HG02943 (cell line): ENCODE data around the gene FCER2.
"Not testable (repeated sequence)": the region's sequence is repeated elsewhere in the genome, so short reads cannot be mapped to it uniquely, and the experiment has no call there.

Source experiments
- ATAC-seq: cut with Tn5 transposase; IDR thresholded peaks from one replicate; pipeline ENCODE4 v1.9.1; 2021; ENCODE audit warnings: mild to moderate bottlenecking, low read depth, moderate library complexity; ENCODE audit not compliant: unreplicated experiment

The FCER2 gene

GRCh38 chr19:7654401-7654800, 47.5 kb downstream of the FCER2 start:
- no peak for ATAC-seq

- ATAC-seq = no peak
Observed at GRCh38 chr19:7652061-7652641, 49.8 kb downstream of the FCER2 start.

- ATAC-seq = no peak
Observed at GRCh38 chr19:7650148-7650547, 51.8 kb downstream of the FCER2 start.

- ATAC-seq = no peak
Observed at GRCh38 chr19:7648265-7649014, 53.5 kb downstream of the FCER2 start.

- no peak for ATAC-seq
Observed at GRCh38 chr19:7647156-7647555, 54.8 kb downstream of the FCER2 start.

GRCh38 chr19:7646426-7646700, 55.6 kb downstream of the FCER2 start:
- no peak for ATAC-seq

- no peak for ATAC-seq
Observed at GRCh38 chr19:7645656-7646425, 56.1 kb downstream of the FCER2 start.

- ATAC-seq = no peak
Observed at GRCh38 chr19:7645163-7645562, 56.8 kb downstream of the FCER2 start.

- no peak for ATAC-seq
Observed at GRCh38 chr19:7644550-7644877, 57.4 kb downstream of the FCER2 start.

- not testable (repeated sequence) for ATAC-seq
Observed at GRCh38 chr19:7643629-7644549, 58.0 kb downstream of the FCER2 start.

- no peak for ATAC-seq
Observed at GRCh38 chr19:7643031-7643415, 58.9 kb downstream of the FCER2 start.

- ATAC-seq = no peak
Observed at GRCh38 chr19:7642295-7643030, 59.5 kb downstream of the FCER2 start.

- no peak for ATAC-seq
Observed at GRCh38 chr19:7641290-7642276, 60.3 kb downstream of the FCER2 start.

- no peak for ATAC-seq
Observed at GRCh38 chr19:7640803-7641202, 61.1 kb downstream of the FCER2 start.

- ATAC-seq = no peak
Observed at GRCh38 chr19:7639863-7640348, 62.0 kb downstream of the FCER2 start.

- no peak for ATAC-seq
Observed at GRCh38 chr19:7638802-7639465, 63.0 kb downstream of the FCER2 start.
